NCI-H774 (cell line): ENCODE results near the gene ARVCF.

Experiments used
- DNase-seq: peaks from one replicate; lab custom pipeline; 2025; lab: John Stamatoyannopoulos, UW

ARVCF gene

DNA sequence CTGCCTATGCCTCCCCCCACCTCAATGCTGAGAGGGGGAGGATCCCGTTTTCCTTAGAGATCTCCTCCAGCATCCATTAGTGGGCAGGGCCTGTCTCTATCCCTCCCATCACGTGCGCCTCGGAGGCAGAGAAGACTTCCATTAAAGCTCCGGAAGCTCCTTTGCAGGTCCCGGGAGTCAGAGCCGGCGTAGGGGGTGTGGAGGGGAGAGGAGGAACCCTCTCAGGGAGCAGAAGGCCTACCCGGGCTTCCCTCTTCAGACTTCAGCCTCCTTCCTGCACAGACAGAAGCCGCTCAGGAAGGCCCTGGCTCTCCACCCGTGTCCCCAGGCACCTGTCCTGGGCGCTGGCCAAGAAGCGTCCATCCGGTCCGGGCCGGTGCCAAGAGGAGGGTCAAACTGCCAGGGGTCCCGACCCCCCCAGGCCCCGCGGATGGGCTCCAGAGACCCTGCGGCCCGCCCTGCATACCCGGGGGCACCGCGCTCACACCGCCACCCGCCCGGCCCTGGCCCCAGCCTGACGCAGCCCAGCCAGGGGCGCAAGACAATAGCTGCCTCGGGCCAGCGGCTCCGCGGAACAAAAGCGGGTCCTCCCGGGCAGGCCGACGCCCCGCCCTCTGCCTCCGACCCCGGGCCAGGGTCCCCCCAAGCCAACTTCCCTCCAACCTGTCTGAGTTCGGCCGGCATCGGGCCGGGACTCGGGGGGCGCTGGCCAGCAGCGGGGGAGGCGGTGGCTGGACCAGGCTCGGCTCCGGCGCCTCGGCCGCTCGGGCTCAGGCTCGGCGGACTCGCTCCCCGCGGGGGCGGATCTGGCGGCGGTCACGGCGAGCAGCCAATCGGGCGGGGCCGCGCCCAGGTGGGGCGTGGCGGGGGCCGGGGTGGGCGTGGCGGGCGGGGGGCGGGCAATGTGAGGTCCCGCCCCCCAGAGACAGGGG, 29.9 kb downstream of the ARVCF start:
- DNase-seq: peak; percentile 64

DNA sequence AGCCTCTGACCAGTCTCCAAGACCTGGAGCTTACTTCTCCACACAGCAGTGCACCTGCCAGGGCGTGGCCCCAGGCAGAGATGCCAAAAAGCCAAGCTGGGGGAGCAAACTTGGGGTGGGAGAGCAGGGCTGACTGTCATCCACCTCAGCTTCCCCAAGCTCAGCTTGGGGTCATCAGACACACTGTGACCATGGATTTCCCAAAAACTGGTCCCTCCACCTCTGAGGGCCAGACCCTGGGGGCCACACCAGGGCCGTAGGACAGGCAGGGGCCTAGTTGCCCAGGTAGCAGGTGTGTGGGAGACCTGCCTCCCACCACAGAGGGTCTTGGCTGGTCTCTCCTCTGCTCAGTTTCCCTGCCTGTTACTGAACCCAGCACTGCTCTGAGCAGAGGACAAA, 30.6 kb downstream of the ARVCF start:
- no peak for DNase-seq

DNA sequence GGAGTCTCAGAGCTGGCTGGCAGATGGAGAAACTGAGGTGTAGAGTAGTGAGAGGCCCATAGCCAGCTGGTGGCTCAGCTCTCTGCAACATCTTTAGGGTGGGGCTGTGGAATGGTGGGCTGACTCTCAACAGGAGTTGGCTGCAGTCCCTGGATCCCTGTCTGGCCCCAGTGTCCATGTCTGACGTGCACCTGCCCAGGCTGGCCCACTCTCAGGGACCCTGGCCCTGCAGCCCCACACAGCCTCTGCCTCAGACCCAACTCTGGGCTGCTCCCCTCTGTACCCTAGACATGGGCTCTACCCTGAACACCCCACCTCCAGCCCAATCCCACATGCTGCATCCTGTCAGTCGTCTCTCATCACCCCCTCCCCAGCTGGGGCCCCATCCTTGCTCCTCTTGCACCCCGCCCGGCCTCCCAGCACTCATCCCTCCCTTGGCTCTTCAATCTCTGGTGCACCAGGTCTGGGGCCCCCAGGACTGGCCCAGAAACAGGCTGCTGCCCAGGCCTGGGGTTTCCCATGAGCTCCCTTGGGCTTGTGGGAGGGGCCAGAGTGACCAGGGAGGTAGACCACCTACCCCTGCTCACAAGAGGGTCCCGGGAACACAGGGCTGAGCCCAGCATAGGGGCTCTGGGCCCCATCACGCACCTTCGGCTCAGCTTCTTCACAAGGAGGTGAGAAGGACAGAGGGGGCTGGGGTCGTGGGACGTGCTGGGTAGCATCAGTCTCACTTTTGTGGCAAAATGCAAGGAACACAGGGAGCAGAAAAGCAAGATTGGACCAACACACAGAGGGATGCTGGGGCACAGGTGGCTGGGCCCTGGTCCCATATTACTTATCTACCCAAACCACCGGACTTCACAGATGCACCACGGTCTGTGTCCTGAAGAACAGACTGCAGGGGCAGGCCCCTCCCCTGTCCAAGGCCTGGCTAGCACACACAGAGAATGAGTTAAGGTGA, 31.5 kb downstream of the ARVCF start:
- no peak for DNase-seq

- DNase-seq: peak; percentile 46
Observed at GRCh38 chr22:19984201-19984753, 32.3 kb downstream of the ARVCF start.

DNA sequence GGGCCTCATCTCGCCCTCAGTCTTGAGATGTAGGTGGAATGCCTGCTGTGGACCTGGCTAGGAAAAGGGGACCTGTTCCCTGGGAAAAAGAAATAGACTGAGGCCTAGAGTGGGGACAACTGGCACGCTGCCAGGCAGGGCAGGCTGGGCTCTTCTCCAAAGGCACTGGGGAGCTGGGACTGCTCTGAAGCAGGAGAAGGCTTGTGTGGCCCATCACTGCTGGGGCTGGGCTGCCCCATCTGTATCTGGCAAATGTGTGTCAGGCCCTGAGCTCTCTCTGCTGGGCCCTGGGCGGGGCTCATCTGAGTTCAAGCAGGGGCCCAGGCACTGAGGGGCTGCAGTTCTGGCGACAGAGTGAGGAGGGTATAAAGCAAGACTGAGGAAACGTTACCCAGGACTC, 32.9 kb downstream of the ARVCF start:
- no peak for DNase-seq

DNA sequence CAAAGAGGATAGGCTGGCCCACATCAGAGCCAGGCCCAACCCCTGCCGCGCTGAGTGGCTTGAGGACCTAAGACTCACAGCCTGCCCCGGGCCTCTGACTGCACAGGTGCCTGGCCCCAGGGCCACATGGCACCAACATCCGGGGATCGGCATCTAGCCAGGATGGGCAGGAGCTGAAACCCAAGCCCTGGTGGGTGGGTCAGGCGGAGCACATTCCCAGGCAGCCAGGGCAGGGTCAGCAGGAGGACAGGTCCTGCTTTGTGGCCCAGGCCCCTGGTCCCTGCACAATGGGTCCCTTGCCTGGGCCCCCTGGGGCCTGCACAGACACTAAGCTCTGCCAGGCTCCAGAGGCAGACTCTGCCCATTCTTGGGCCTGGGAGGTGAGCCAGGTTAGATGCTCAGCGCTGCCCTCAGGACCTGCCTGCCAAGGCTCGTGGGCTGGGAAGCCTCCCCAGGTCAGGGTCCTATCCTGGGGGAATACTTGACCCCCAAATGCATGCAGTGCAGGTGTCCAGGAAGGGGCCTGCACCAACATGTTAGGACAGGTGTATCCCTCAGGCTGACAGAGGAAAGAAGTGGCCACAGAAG, 33.5 kb downstream of the ARVCF start:
- DNase-seq: no peak

DNA sequence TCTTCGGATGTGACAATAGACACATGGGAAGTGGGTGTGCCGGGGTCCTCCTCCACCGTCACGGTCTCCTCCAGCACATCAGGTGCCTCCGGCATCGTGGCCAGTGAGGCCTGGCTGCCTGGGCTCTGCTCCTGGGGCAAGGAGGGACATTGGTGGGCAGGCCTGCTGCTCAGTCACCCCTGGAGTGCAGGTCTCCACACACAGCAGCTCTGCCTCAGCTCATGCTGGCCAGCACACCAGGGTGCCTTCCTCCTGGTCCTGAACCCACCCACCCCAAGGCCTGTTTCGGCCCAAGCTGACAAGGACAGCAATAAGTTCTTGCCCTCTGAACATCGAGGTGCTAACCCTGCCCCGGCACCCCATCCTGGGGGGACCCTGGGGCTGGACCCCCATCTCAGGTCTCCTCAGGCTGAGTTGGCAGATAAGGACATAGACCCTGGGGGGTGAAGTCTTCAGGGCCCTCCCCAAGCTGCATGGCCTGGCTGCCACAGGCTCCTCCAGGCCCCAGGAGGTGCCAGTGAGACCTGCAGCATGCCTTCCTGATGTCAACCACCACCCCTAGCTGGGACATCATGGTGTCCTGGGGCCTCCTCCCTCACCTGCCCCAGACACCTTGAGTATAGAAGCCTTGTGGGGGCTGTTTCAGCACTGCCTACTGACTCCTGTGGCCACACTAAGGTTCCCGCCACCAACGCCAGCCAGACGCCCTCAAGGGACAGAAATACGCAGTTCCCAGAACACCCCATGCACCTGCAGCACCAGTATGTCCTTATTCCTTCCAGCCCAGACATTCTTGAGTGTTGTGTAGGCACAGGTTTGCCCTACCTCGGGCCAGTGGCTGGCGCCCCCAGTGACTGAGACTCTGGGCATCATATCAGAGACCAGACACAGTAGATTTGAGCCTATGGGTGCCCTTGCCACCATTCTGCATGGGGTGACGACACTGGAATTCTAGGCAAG, 34.4 kb downstream of the ARVCF start:
- no peak for DNase-seq

DNA sequence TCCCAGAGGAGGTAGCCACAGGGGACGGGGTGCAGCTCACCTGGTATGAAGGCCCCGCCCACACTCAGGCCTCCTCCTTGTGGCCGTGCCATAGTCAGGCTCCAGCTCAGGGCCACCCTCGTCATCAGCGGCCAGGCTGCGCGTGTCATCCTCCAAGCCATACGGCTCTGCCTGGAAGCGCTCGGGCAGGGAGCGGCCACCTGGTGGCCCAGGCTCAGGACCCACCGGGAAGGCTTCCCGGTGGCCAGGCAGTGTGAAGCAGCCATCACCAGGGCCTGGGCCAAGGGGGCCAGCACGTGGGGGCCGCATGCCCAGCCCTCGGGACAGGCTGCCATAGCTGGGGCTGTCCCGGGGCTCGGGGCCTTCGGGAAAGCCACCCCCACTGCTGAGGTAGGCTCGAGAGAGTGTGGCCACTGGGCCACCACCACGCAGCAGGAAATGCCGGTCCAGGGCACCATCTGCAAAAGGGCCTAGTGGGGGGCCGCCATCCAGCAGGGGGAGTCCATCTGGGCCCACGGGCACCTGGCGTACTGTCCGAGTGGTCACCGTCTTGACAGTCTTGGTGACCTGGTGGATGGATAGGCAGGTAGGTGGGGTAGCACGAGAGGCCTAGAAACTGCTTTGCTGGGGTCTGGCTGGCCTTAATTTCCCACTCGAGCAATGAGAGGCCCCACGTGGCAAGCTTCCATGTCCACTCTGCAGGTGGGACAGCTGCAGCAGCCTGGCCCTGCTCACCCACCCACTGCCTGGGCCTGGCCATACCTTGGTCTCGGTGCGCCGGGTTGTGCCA, 35.3 kb downstream of the ARVCF start:
- DNase-seq: no peak

DNA sequence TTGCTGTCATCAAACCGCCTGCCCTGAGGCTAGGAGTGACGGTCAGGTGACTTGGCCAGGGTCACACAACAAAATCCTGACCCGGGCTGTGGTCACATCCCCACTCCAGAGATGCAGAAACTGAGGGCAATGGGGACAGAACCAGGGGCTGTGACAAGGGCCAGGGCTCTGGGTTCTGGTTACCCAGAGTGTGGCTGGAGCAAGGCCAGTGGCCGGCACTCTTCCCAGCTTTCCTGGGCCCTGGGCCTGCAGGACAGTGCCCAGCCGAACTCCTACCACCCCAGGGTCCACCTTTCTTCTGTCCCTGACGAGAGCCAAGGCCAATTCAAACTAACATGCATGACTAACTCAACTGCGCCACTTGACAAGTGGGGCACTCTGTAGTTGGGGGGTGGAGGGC, 35.9 kb downstream of the ARVCF start:
- DNase-seq: no peak

- no peak for DNase-seq
Observed at GRCh38 chr22:19979712-19980493, 36.7 kb downstream of the ARVCF start.

DNA sequence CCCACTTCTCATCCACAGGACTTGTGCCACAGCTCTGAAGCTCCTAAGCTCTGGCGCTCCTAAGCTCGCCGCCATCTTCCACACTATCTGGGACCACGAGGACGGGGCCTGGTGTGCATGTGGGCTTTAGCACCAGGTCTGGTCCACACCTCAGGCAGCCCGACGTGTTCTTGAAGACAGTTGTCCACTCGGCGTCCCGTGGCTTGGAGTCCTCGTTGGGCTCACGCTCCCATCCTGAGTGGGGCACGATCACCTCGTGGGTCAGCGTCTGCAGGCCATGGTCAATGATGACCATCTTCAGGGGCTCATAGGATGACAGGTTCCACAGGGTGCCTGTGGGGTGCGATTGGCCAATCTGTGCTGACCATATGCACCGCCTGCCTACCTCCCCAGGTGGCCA, 37.9 kb downstream of the ARVCF start:
- DNase-seq: no peak

GRCh38 chr22:19977296-19978243, 39.1 kb downstream of the ARVCF start:
- DNase-seq: no peak

DNA sequence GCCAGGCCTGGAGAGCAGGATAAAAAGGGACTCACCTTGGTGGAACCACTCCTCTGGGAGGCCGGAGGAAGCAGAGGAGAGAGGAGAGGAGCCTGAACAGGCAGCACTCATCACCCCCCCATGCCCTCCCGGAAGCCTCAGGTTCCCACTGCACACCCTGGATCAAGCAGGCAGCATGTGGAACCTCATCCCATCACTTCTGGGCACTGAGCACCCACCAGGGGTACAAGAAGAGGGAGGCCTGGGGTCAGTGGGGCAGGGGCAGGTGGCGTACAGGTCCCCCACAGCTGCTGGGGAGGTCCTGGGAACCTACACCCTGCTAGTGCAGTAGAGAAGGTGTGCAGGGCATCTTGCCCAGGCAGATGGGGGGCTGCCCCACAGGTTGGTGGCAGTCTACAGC, 40.0 kb downstream of the ARVCF start:
- no peak for DNase-seq

DNA sequence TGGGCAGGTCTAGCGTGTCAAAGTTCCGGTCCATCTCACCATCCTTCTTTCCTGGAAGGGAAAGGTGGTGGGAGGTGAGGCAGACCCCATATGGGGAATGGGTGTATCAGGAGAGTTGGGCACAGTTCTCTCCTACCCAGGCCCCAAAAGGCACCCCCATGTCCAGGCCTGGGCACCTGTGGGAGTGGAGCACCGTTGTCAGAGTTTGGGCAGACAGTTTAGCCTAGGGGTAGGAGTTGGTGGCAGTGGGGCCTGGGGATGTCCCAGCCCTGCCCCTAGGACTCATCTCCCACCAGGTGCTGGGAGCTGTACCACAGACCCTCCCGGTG, 41.0 kb downstream of the ARVCF start:
- no peak for DNase-seq

- DNase-seq: no peak
Observed at GRCh38 chr22:19974935-19975706, 41.5 kb downstream of the ARVCF start.

- peak; percentile 63 for DNase-seq
Observed at GRCh38 chr22:19974268-19974861, 42.3 kb downstream of the ARVCF start.
